HepG2 (cell line): ENCODE measurements around the gene MTMR3. TPM values are rescaled to one million over a fixed set of nuclear protein-coding genes. Genes with fewer than 3 reads are reported as not detected.

Experiments used
- CENPX ChIP-seq: sonication (generic); formaldehyde crosslinking; IDR thresholded peaks from 2 replicates; pipeline ENCODE4 v1.9.0; 2021; ENCODE audit warnings: mild to moderate bottlenecking, missing genetic modification reagents, moderate library complexity
- CREM ChIP-seq, 2 experiments: sonication (generic) in 1 of 2; formaldehyde crosslinking in 1 of 2; IDR thresholded peaks; 2 replicates each; pipeline versions ENCODE4 v1.4.0 to v1.6.1; 2016 to 2020; ENCODE audit warnings: antibody characterized with exemption in 1 of 2, mild to moderate bottlenecking in 1 of 2, missing genetic modification reagents in 1 of 2
- JUN ChIP-seq: sonication (generic); formaldehyde crosslinking; IDR thresholded peaks from 2 replicates; pipeline ENCODE4 v1.4.0; 2020; ENCODE audit warnings: mild to moderate bottlenecking, missing genetic modification reagents
- MEIS2 ChIP-seq: sonication (generic); formaldehyde crosslinking; IDR thresholded peaks from 2 replicates; pipeline ENCODE4 v1.9.0; 2021; ENCODE audit warnings: mild to moderate bottlenecking, missing genetic modification reagents
- NFIB ChIP-seq: sonication (generic); formaldehyde crosslinking; IDR thresholded peaks from 2 replicates; pipeline ENCODE4 v1.9.0; 2021; ENCODE audit warnings: missing genetic modification reagents, mild to moderate bottlenecking, borderline replicate concordance
- PPARG ChIP-seq: conservative IDR thresholded peaks from 2 replicates; pipeline ENCODE4 v1.6.1; 2016; ENCODE audit warnings: missing biosample characterization, missing genetic modification reagents
- SKI ChIP-seq: fragments of 450-650 bp; IDR thresholded peaks from one replicate; pipeline ENCODE4 v1.6.1; 2018; ENCODE audit warnings: mild to moderate bottlenecking; ENCODE audit not compliant: partially characterized antibody
- SMYD3 ChIP-seq: sonication (generic); formaldehyde crosslinking; IDR thresholded peaks from 2 replicates; pipeline ENCODE4 v1.8.1; 2023; ENCODE audit warnings: mild to moderate bottlenecking, missing genetic modification reagents
- TCF7L2 ChIP-seq: IDR thresholded peaks from 2 replicates; pipeline ENCODE4 v1.6.1; 2011; ENCODE audit warnings: mild to moderate bottlenecking, low read depth, low read length, moderate library complexity
- ZFAT ChIP-seq: sonication (generic); formaldehyde crosslinking; conservative IDR thresholded peaks from 2 replicates; pipeline ENCODE4 v1.8.1; 2023; ENCODE audit warnings: missing genetic modification reagents, inconsistent platforms
- ZFP36L2 ChIP-seq: sonication (generic); formaldehyde crosslinking; IDR thresholded peaks from 2 replicates; pipeline ENCODE4 v1.4.0; 2020; ENCODE audit warnings: missing genetic modification reagents
- ZNF350 ChIP-seq: sonication (generic); formaldehyde crosslinking; IDR thresholded peaks from 2 replicates; pipeline ENCODE4 v1.4.0; 2020; ENCODE audit warnings: mild to moderate bottlenecking, low read depth, missing genetic modification reagents, borderline replicate concordance
- ZNF530 ChIP-seq: sonication (generic); formaldehyde crosslinking; IDR thresholded peaks from 2 replicates; pipeline ENCODE4 v1.5.0; 2020; ENCODE audit warnings: low read depth, mild to moderate bottlenecking, missing genetic modification reagents
- ZNF556 ChIP-seq: sonication (generic); formaldehyde crosslinking; IDR thresholded peaks from 2 replicates; pipeline ENCODE4 v1.4.0; 2020; ENCODE audit warnings: mild to moderate bottlenecking, missing genetic modification reagents, borderline replicate concordance
- polyA plus RNA-seq, 8 experiments: library from polyadenylated mRNA; depleted of rRNA in 3 of 8; stranded (reverse) in 7 of 8; unstranded in 1 of 8; fragments of >200 nt; fragmentation: Illumina TruSeq in 4 of 8; extraction: Trizol in 4 of 8; gene quantifications; 2 replicates each; pipeline versions ENCODE4 v1.2.1 to v1.2.3, GENCODE V29; 2011 to 2016; ENCODE audit warnings: low read depth in 4 of 8, missing spikeins in 1 of 8, mixed read lengths in 1 of 8; ENCODE audit not compliant: insufficient read depth in 1 of 8
- total RNA-seq, 5 experiments: library from RNA; depleted of rRNA; stranded (reverse); fragments of >200 nt; fragmentation: Illumina TruSeq; extraction: Trizol; gene quantifications; 2 replicates each; pipeline ENCODE4 v1.2.3, GENCODE V29; 2016; ENCODE audit warnings: low read depth in 1 of 5
- TF ChIP-seq, protein P1 (sequence below): conservative IDR thresholded peaks from 2 replicates; pipeline ENCODE4 v1.6.1; 2018; ENCODE audit warnings: missing genetic modification reagents
- TF ChIP-seq, protein P2 (sequence below), 2 experiments: sonication (generic) in 1 of 2; formaldehyde crosslinking in 1 of 2; IDR thresholded peaks; 2 replicates each; pipeline versions ENCODE4 v1.6.1 to v1.9.0; 2014 to 2022; ENCODE audit warnings: antibody characterized with exemption in 1 of 2, borderline replicate concordance in 1 of 2, inconsistent platforms in 1 of 2, low read depth in 1 of 2, missing genetic modification reagents in 1 of 2
- TF ChIP-seq, protein P3 (sequence below): sonication (generic); formaldehyde crosslinking; IDR thresholded peaks from 2 replicates; pipeline ENCODE4 v1.8.1; 2023; ENCODE audit warnings: mild to moderate bottlenecking, moderate library complexity, missing genetic modification reagents

The MTMR3 gene
- total and polyA plus RNA-seq, 2 of the 13 experiments (the other 11 are each of a cell fraction or from before 2014, with no cell fraction given): 12.6 to 24.8 TPM

DNA sequence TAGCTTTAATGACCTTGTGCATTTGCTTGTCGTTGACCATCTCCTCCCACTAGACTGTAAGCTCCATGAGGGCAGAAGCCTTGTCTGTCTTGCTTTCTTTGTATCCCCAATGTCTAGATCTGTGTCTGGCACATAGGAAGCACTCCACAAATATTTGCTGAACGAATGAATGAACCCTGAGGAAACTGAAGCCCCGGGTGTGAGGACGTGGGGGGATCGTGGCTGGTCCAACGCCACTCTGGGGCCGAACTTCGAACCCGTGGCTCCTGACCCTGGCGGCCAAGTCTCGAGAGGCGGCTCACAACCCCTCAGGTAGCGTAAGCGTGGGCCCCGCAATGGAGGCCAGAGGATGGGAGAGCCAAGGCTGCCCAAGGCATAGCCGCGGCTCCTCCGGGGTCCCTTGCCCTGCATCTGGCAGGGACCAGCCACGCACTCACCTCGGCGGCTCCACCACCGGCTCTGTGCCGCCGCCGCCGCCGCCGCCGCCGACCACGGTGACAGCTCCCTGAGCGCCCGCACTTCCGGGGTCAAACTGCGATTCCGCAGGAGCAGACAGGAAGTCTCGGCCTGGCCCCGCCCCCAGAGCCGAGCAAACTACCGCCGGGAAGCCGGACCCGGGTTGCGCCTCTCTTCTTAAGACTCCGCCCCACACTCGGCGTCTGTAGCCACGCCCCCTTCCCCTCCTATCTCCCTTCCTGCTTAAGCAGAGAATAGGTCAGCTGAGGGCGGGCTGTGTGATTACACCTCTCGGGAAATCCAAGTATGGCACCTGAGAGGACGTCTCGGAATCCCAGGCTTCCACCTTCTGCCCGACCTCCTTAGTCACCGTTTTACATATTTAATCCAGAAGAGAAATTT, 45.0 kb upstream of the MTMR3 start, which contains the start of gene ASCC2 (continued):
- TF ChIP-seq ZNF350 (CRISPR knock-in tag): no peak; the same call in 1 of the 2 replicates
- TF ChIP-seq NFIB: 0 out of 2 replicates have a peak, but pooled peaks have one; percentile 64
- TF ChIP-seq ZNF556 (CRISPR knock-in tag): 0 out of 2 replicates have a peak, but pooled peaks have one; percentile 28
- TF ChIP-seq ZFP36L2 (CRISPR knock-in tag): no peak
- TF ChIP-seq, protein P1, sequence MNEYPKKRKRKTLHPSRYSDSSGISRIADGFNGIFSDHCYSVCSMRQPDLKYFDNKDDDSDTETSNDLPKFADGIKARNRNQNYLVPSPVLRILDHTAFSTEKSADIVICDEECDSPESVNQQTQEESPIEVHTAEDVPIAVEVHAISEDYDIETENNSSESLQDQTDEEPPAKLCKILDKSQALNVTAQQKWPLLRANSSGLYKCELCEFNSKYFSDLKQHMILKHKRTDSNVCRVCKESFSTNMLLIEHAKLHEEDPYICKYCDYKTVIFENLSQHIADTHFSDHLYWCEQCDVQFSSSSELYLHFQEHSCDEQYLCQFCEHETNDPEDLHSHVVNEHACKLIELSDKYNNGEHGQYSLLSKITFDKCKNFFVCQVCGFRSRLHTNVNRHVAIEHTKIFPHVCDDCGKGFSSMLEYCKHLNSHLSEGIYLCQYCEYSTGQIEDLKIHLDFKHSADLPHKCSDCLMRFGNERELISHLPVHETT (CRISPR knock-in tag): peak; percentile 56; the same call in 1 of the 2 replicates
- peak; percentile 50 for TF ChIP-seq CREM (IDR thresholded peaks at IDR 0.05)
- no peak for TF ChIP-seq CREM (CRISPR knock-in tag; IDR thresholded peaks at IDR 0.05)
- TF ChIP-seq PPARG: peak; percentile 24; the same call in 1 of the 2 replicates
- TF ChIP-seq, protein P2, sequence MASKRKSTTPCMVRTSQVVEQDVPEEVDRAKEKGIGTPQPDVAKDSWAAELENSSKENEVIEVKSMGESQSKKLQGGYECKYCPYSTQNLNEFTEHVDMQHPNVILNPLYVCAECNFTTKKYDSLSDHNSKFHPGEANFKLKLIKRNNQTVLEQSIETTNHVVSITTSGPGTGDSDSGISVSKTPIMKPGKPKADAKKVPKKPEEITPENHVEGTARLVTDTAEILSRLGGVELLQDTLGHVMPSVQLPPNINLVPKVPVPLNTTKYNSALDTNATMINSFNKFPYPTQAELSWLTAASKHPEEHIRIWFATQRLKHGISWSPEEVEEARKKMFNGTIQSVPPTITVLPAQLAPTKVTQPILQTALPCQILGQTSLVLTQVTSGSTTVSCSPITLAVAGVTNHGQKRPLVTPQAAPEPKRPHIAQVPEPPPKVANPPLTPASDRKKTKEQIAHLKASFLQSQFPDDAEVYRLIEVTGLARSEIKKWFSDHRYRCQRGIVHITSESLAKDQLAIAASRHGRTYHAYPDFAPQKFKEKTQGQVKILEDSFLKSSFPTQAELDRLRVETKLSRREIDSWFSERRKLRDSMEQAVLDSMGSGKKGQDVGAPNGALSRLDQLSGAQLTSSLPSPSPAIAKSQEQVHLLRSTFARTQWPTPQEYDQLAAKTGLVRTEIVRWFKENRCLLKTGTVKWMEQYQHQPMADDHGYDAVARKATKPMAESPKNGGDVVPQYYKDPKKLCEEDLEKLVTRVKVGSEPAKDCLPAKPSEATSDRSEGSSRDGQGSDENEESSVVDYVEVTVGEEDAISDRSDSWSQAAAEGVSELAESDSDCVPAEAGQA (IDR thresholded peaks at IDR 0.05; ENCODE audit: low read depth): no peak
- TF ChIP-seq, protein P2 (CRISPR knock-in tag; IDR thresholded peaks at IDR 0.05; ENCODE audit: borderline replicate concordance): peak; percentile 47; the same call in 1 of the 2 replicates
- no peak for TF ChIP-seq ZFAT
- TF ChIP-seq CENPX (CRISPR knock-in tag): no peak
- no peak for TF ChIP-seq TCF7L2
- no peak for TF ChIP-seq JUN (CRISPR knock-in tag)
- TF ChIP-seq, protein P3, sequence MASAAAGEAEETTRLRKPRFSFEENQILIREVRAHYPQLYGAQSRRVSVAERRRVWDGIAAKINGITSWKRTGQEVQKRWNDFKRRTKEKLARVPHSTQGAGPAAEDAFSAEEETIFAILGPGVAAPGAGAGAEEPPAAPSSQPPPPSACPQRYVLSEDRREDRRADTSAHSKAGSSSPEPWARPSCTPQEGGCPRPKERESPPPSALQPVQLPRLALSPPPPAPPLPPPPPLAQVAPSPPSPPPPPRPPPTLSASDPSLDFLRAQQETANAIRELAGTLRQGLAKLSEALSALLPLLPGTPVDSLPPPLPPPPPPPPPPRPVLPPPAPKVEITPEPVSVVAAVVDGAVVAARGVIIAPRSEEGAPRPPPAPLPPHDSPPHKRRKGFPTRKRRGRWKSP: no peak
- no peak for TF ChIP-seq SMYD3
- TF ChIP-seq MEIS2 (CRISPR knock-in tag): peak; percentile 54; the same call in 1 of the 2 replicates
- TF ChIP-seq ZNF530: no peak
- TF ChIP-seq SKI: peak; percentile 81
